Measurements from ENCODE around the gene VPS13C. TPM values are rescaled to one million over a fixed set of nuclear protein-coding genes. Genes with fewer than 3 reads are reported as not detected.

Gene VPS13C
- total and polyA plus RNA-seq, 2 experiments from 2014 or later: 8.7 to 21.7 TPM

DNA sequence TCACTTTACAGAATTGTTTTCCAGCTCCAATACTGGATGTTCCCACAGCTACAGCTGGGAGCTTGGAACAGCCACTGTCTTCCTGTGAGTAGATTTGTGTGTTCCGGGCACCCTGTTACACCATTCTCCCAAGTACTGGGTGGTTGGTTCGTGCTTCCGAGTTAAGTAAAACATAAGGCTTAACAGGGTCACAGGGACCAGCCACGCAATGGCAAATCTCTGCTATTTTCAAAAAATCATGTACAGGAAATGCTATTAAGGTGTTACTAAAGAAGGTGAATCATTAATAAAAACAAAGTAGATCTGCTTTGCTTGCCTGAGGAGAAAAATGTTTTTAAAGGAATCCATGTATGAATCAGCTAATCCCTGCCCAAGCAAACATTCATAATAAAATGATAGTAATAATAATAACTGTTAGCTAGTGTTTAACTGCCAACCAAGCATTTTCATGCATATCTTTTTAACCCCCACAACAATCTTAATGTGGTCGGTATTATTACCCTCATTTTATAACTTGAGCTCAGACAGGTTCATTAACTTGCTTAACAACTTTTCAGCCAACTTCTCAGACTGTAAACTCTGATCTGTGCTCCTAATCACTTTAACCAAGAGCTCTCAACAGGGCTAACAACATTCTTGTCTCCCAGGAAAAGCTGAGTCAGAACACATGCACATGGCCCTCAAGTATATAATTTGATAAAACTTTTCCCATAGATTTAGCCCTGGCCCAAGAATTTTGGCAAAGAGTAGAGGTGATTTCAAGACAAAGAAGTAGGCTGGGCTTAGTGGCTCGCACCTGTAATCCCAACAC is 3.8 kb upstream of the VPS13C start:
- Histone ChIP-seq H3K9me3 (ENCODE audit: low read depth) (no peaks in the 10 kb centered on the region), H3K4me3 (no peak overlapping the region), H3K4me2 (ENCODE audit: unreplicated experiment) (no peak overlapping the region), H3K9ac (no peak overlapping the region), H2AFZ (no peak overlapping the region), H3K27me3 (replicated peaks; ENCODE audit: insufficient read depth) (0 out of 2 replicates have a peak, but pooled peaks cover 11% of the 10 kb centered on the region), H3K4me1 (ENCODE audit: insufficient read depth) (peaks cover 12% of the 10 kb centered on the region; the same call in 1 of the 2 replicates), H3F3A (ENCODE audit: insufficient read depth) (peaks cover 17% of the 10 kb centered on the region), H4K20me1 (ENCODE audit: insufficient read depth) (no peaks in the 10 kb centered on the region), H3K9me2 (ENCODE audit: insufficient read depth) (no peaks in the 10 kb centered on the region), H3K79me2 (ENCODE audit: insufficient read depth) (peaks cover 5% of the 10 kb centered on the region), H3K27ac (no peak overlapping the region), H3K36me3 (ENCODE audit: low read depth) (no peaks in the 10 kb centered on the region)
- WGBS, 2 experiments (ENCODE audit: low coverage in 1 of 2, low lambda C conversion rate in 2 of 2, missing lambda C conversion rate in 2 of 2): 86 to 88% methylated on average over 6 of the region's 6 CpGs
- DNase-seq: peak; percentile 26
- no peak for TF ChIP-seq EZH2 (IDR thresholded peaks at IDR 0.05; ENCODE audit: insufficient read depth, poor library complexity, severe bottlenecking)
- in situ Hi-C loops (cut with MboI): no loop called here

DNA sequence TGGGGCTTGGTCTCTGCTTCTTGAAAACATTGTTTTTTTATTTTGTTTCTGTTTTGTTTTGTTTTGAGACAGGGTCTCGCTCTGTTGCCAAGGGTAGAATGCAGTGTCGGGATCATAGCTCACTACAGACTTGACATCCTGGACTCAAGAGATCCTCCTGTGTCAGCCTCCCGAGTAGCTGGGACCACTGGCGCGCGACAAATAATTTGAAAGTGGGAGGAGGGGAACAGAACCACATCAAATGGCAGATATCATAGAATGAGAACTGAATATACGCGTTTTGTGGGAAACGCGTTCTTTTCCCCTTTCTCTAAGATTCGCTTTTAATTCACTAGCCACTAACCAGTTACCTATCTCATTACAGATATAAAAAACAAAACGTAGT is 641 bp upstream of the VPS13C start:
- in situ Hi-C loops (cut with MboI): no loop called here

DNA sequence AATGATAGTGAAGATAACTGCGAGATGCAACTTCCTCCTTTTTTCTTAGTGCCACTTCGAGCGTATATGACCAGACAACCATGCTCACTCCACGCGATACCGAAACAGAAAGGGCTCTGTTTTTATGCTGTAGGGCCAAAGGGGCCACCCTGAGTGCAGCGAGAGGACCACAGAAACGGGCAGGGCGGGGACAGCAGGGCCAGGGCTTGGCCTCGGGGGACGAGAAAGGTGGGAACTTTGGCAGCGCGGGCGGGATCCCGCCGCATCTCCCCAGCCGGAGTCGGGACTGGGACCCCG is 483 bp downstream of the VPS13C start:
- Histone ChIP-seq H3K4me1 (ENCODE audit: insufficient read depth) (peaks cover 4% of the 10 kb centered on the region; the same call in 1 of the 2 replicates), H3K9me3 (ENCODE audit: low read depth) (no peaks in the 10 kb centered on the region), H3K79me2 (ENCODE audit: insufficient read depth) (peaks cover 44% of the 10 kb centered on the region), H3K36me3 (ENCODE audit: low read depth) (no peaks in the 10 kb centered on the region), H2AFZ (peak overlapping the region; percentile 97), H3K4me2 (ENCODE audit: unreplicated experiment) (peak overlapping the region; percentile 96), H3K9me2 (ENCODE audit: insufficient read depth) (no peaks in the 10 kb centered on the region), H3K27ac (peak overlapping the region; percentile 77), H3F3A (ENCODE audit: insufficient read depth) (peaks cover 7% of the 10 kb centered on the region), H3K4me3 (peak overlapping the region; percentile 100), H3K9ac (peak overlapping the region; percentile 89), H3K27me3 (replicated peaks; ENCODE audit: insufficient read depth) (no peaks in the 10 kb centered on the region), H4K20me1 (ENCODE audit: insufficient read depth) (no peaks in the 10 kb centered on the region)
- peak; percentile 77 for DNase-seq
- WGBS, 2 experiments (ENCODE audit: low coverage in 1 of 2, low lambda C conversion rate in 2 of 2, missing lambda C conversion rate in 2 of 2): 0 to 1% methylated on average over 11 to 19 of the region's 19 CpGs
- TF ChIP-seq EZH2 (IDR thresholded peaks at IDR 0.05; ENCODE audit: insufficient read depth, poor library complexity, severe bottlenecking) (no peak), EZH2phosphoT487 (IDR thresholded peaks at IDR 0.05; ENCODE audit: insufficient read depth, low read depth) (no peak)
- in situ Hi-C loops (cut with MboI): no loop called here

More for the DNA sequence above, 641 bp upstream of the VPS13C start:
- Histone ChIP-seq H3K9me2 (ENCODE audit: insufficient read depth) (no peaks in the 10 kb centered on the region), H3K4me2 (ENCODE audit: unreplicated experiment) (peak overlapping the region; percentile 96), H3K9ac (peak overlapping the region; percentile 89), H3K27ac (peak overlapping the region; percentile 77; the same call in 1 of the 2 replicates), H3K36me3 (ENCODE audit: low read depth) (no peaks in the 10 kb centered on the region), H2AFZ (peak overlapping the region; percentile 97), H3K79me2 (ENCODE audit: insufficient read depth) (peaks cover 33% of the 10 kb centered on the region), H3K27me3 (replicated peaks; ENCODE audit: insufficient read depth) (no peaks in the 10 kb centered on the region), H3K4me1 (ENCODE audit: insufficient read depth) (peaks cover 4% of the 10 kb centered on the region; the same call in 1 of the 2 replicates), H3K4me3 (peak overlapping the region; percentile 100), H3F3A (ENCODE audit: insufficient read depth) (peaks cover 7% of the 10 kb centered on the region), H4K20me1 (ENCODE audit: insufficient read depth) (no peaks in the 10 kb centered on the region), H3K9me3 (ENCODE audit: low read depth) (no peaks in the 10 kb centered on the region)
- TF ChIP-seq EZH2 (IDR thresholded peaks at IDR 0.05; ENCODE audit: insufficient read depth, poor library complexity, severe bottlenecking) (no peak), EZH2phosphoT487 (IDR thresholded peaks at IDR 0.05; ENCODE audit: insufficient read depth, low read depth) (no peak)
- DNase-seq: no peak
- WGBS, 2 experiments (ENCODE audit: low coverage in 1 of 2, low lambda C conversion rate in 2 of 2, missing lambda C conversion rate in 2 of 2): 4 to 7% methylated on average over 12 of the region's 12 CpGs

DNA sequence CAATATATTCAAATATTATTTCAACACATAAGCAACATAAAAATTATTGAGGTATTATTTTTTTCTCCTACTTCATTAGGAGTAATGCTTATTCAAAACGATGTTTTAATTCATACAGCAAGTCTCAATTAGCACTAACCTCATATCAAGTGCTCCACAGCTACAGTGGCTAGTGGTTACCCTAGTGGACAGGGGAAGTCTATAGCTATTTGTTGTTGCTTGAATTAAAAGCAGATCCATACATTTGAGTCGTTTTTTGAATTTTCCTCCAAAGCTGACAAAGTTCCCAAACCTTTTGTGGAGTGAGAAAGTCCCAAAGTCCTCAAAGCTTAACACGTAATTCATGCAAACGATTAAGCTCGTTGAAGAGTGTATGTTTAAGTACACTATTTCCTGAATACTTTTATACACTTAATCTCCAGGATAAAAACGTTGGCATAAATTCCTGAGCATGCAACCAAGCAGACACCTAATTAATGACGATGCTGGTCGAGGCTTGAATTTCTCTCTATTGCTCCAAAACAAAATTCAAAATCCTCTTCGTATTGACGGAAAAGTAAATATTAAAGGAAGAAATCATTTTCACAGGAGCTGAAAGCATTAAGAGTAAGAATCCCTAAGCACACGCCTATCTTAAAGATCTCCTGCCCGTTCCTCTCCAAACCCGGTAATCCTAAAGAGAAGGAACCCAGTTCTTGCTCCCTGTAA is 985 bp downstream of the VPS13C start:
- peaks cover 4% of the 10 kb centered on the region; the same call in 1 of the 2 replicates for H3K4me1 ChIP-seq (ENCODE audit: insufficient read depth)
- peak overlapping the region; percentile 97 for H2AFZ ChIP-seq
- H3K9me2 ChIP-seq (ENCODE audit: insufficient read depth): no peaks in the 10 kb centered on the region
- H3F3A ChIP-seq (ENCODE audit: insufficient read depth): peaks cover 7% of the 10 kb centered on the region
- H3K9me3 ChIP-seq (ENCODE audit: low read depth): no peaks in the 10 kb centered on the region
- peak overlapping the region; percentile 100 for H3K4me3 ChIP-seq
- H3K27ac ChIP-seq: peak overlapping the region; percentile 77
- H4K20me1 ChIP-seq (ENCODE audit: insufficient read depth): no peaks in the 10 kb centered on the region
- 6% methylated on average over 13 of the region's 13 CpGs for WGBS, 2 experiments (ENCODE audit: low coverage in 1 of 2, low lambda C conversion rate in 2 of 2, missing lambda C conversion rate in 2 of 2)
- peak overlapping the region; percentile 96 for H3K4me2 ChIP-seq (ENCODE audit: unreplicated experiment)
- H3K79me2 ChIP-seq (ENCODE audit: insufficient read depth): peaks cover 49% of the 10 kb centered on the region
- DNase-seq: peak; percentile 40
- H3K9ac ChIP-seq: peak overlapping the region; percentile 89
- in situ Hi-C loops (cut with MboI): no loop called here
- H3K27me3 ChIP-seq (replicated peaks; ENCODE audit: insufficient read depth): no peaks in the 10 kb centered on the region
- H3K36me3 ChIP-seq (ENCODE audit: low read depth): no peaks in the 10 kb centered on the region
- TF ChIP-seq EZH2 (IDR thresholded peaks at IDR 0.05; ENCODE audit: insufficient read depth, poor library complexity, severe bottlenecking) (no peak), EZH2phosphoT487 (IDR thresholded peaks at IDR 0.05; ENCODE audit: insufficient read depth, low read depth) (no peak)
